GM13976 (cell line): ENCODE results near the gene MYBBP1A.

Experiments used
- DNase-seq: peaks from one replicate; pipeline ENCODE4 v3.0.0; 2012; ENCODE audit warnings: low spot score
- CTCF ChIP-seq: IDR thresholded peaks from 2 replicates; pipeline ENCODE4 v1.5.1; 2012; ENCODE audit warnings: borderline replicate concordance, mild to moderate bottlenecking; ENCODE audit not compliant: insufficient read depth; ENCODE audit errors: extremely low read depth, missing control alignments, control extremely low read depth
- in situ Hi-C: fragments of 300-500 bp; cut with MboI; formaldehyde crosslinking; loops from one replicate; pipeline ENCODE4 v1.12.0; 2022; ENCODE audit warnings: low sequenced_read_pairs, mixed read lengths, inconsistent platforms; ENCODE audit not compliant: unreplicated experiment

Gene MYBBP1A

DNA sequence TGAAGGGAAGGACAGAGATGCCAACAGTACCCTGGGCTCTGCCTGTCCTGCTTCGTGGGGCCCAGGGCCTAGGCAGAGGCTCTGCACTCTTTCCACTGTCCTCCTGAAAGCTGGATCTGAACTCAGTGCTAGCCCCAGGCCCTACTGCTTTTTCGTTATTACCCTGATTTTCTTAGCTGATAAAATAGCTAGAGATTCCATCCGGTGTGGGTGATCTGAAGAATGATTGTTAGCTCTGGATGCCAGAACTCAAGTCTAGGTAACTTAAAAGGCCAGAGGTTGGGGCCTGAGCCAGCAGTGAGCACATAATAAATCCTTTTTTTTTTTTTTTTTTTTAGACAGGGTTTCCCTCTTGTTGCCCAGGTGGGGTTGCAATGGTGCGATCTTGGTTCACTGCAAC is 1.8 kb upstream of the MYBBP1A start:
- in situ Hi-C loops: no loop called here
- DNase-seq: no peak
- no peak for TF ChIP-seq CTCF

DNA sequence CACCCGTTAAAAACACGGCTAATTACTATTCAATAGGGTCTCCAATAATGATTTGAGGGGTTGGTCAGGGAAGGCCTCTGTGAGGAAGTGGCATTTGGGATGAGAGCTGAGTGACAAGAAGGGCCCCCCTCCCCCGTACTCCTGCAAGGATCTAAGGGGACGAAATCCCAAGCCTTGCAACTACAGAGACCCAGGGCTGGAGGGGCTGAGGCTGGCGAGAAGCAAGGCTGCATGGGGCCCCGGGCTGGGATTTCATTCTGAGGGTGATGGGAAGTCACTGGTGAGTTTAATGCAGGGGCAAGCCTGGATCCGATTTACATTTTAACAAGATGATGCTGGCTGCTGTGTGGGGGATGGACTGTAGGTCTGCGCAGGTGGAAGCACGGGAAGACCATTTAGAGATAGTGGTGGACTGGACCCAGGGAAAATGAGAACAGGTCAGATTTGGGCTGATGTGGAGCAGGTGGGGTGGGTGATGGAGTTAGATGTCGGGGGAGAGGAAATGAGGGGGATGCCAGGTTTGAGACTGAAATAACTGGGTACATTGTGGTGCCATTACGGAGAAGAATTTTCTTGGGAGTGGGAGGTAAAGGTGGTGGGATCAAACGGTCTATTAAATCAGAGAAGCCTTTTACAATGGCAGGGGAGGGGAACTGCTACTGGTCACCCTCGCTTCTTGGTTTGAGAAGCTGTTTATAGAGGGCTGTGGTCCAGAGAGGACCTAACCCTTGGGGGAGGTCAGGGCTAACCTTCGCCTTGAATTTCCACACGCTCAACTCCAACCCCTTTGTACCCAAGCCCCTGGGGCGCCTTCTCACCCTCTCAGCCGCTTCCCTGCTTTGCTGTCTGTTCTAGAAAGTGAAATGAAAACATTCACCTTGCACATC is 932 bp upstream of the MYBBP1A start:
- TF ChIP-seq CTCF: no peak
- no peak for DNase-seq
- in situ Hi-C loops: no loop called here

DNA sequence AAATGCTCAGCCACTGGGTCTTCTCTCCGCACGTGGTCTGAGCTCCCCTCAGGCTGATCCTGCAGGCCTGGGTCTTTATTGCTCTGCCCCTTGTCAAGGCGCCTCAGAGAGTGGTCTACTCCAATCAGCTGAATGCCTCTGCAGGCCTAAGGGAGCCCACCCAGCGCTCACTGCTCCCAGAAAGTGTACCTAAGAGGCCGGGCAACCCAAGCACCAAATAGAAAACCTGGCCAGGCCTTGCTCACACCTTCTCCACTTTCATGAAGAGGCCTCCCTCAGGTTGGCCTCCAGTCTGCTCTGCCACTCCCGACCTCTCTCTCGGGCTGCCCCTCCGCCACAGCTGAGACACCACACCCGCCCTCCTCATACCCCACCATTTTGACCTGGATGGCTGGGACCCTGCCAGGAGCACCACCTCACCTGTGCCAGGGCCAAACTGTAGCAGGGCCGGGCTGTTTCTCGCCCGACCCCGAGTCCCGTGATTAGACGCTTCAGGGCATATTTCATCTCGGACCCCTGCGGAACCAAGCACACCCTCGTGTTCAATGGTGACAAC is 665 bp downstream of the MYBBP1A start:
- TF ChIP-seq CTCF: no peak
- in situ Hi-C loops: no loop called here
- no peak for DNase-seq

GRCh38 chr17:4553669-4554068 is 1.5 kb downstream of the MYBBP1A start:
- TF ChIP-seq CTCF: no peak
- in situ Hi-C loops: no loop called here
- DNase-seq: no peak

- TF ChIP-seq CTCF: no peak
- DNase-seq: no peak
- in situ Hi-C loops: no loop called here
Observed at GRCh38 chr17:4551796-4552525, 3.2 kb downstream of the MYBBP1A start.

DNA sequence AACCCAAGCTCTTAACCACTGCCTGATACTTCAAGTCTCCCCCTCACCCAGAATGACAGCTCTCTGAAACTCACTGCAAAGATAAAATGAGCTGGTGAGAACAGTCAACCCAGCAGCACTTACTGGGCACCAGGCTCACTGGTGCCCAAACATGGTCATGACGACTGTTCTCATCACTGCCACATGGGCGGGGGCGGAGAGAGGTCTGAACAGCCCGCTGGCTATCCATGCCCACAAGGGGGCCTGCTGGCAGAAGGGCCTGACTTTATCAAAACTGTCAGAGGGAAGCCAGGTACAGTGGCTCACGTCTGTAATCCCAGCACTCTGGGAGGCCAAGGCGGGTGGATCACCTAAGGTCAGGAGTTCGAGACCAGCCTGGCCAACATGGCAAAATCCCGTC is 4.0 kb downstream of the MYBBP1A start:
- in situ Hi-C loops: no loop called here
- TF ChIP-seq CTCF: no peak
- no peak for DNase-seq
